ENCODE measurements around the gene CEBPZ. TPM values are rescaled to one million over a fixed set of nuclear protein-coding genes. Genes with fewer than 3 reads are reported as not detected.
"Not testable (repeated sequence)": the region's sequence is repeated elsewhere in the genome, so short reads cannot be mapped to it uniquely, and the experiment has no call there.

Gene CEBPZ
- total RNA-seq, 1 experiment from 2014 or later, result 15.6 TPM

GRCh38 chr2:37215250-37215649 is 16.1 kb downstream of the CEBPZ start:
- DNase-seq (ENCODE audit: low spot score), result no peak

GRCh38 chr2:37211939-37212338 is 19.5 kb downstream of the CEBPZ start:
- DNase-seq (ENCODE audit: low spot score), result no peak

GRCh38 chr2:37211212-37211611 is 20.2 kb downstream of the CEBPZ start:
- DNase-seq (ENCODE audit: low spot score), result no peak

- DNase-seq (ENCODE audit: low spot score), result not testable (repeated sequence)
Measured at GRCh38 chr2:37206760-37207159, 24.6 kb downstream of the CEBPZ start.

GRCh38 chr2:37205689-37206341 is 25.6 kb downstream of the CEBPZ start:
- DNase-seq (ENCODE audit: low spot score), result no peak

GRCh38 chr2:37205071-37205661 is 26.2 kb downstream of the CEBPZ start:
- not testable (repeated sequence) for DNase-seq (ENCODE audit: low spot score)

GRCh38 chr2:37203708-37204107 is 27.7 kb downstream of the CEBPZ start:
- no peak for DNase-seq (ENCODE audit: low spot score)

GRCh38 chr2:37201766-37202165 is 29.6 kb downstream of the CEBPZ start:
- DNase-seq (ENCODE audit: low spot score), result no peak

GRCh38 chr2:37201208-37201607 is 30.2 kb downstream of the CEBPZ start:
- no peak for DNase-seq (ENCODE audit: low spot score)

GRCh38 chr2:37198681-37199065 is 32.7 kb downstream of the CEBPZ start:
- DNase-seq (ENCODE audit: low spot score), result no peak

- DNase-seq (ENCODE audit: low spot score), result no peak
Measured at GRCh38 chr2:37196320-37197195, 34.8 kb downstream of the CEBPZ start, which contains the start of gene CEBPZOS. Gene CEBPZOS (plus strand): TSS chr2:37196496. CDS start chr2:37199705, 3,209 bp downstream.

GRCh38 chr2:37195862-37196319 is 35.5 kb downstream of the CEBPZ start:
- not testable (repeated sequence) for DNase-seq (ENCODE audit: low spot score)

GRCh38 chr2:37192551-37192950 is 38.8 kb downstream of the CEBPZ start:
- no peak for DNase-seq (ENCODE audit: low spot score)

- DNase-seq (ENCODE audit: low spot score), result no peak
Measured at GRCh38 chr2:37191747-37192146, 39.6 kb downstream of the CEBPZ start.

GRCh38 chr2:37191253-37191652 is 40.1 kb downstream of the CEBPZ start:
- no peak for DNase-seq (ENCODE audit: low spot score)

- DNase-seq (ENCODE audit: low spot score), result no peak
Measured at GRCh38 chr2:37190290-37190689, 41.1 kb downstream of the CEBPZ start.

GRCh38 chr2:37189452-37190153 is 41.8 kb downstream of the CEBPZ start:
- DNase-seq (ENCODE audit: low spot score), result peak; percentile 40

- DNase-seq (ENCODE audit: low spot score), result no peak
Measured at GRCh38 chr2:37188570-37188969, 42.8 kb downstream of the CEBPZ start, which contains the start of gene SULT6B1. Gene SULT6B1 (minus strand): TSS chr2:37188670. CDS start chr2:37188640, 30 bp downstream.

GRCh38 chr2:37181726-37182684 is 49.4 kb downstream of the CEBPZ start:
- DNase-seq (ENCODE audit: low spot score), result no peak

GRCh38 chr2:37180640-37181039 is 50.8 kb downstream of the CEBPZ start:
- no peak for DNase-seq (ENCODE audit: low spot score)

All from H4 (cell line).